OCI-LY3 (cell line): ENCODE results near the gene ZNF354B.

Source experiments
- H2AFZ ChIP-seq: fragments of 200-600, 300-600 bp; shearing (Covaris generic); 2 replicates; pipeline ENCODE4 v1.6.0; 2014; ENCODE audit warnings: antibody characterized with exemption, low read depth, low read length
- H3K27ac ChIP-seq: fragments of 200-600, 300-600 bp; sonication (generic); 2 replicates; pipeline ENCODE4 v1.5.1; 2014; ENCODE audit warnings: mild to moderate bottlenecking, low read length, moderate library complexity, mixed read lengths
- H3K27me3 ChIP-seq: fragments of 200-600, 300-600 bp; sonication (generic); 2 replicates; pipeline ENCODE4 v1.6.1; 2014; ENCODE audit warnings: low read depth, low read length, mixed read lengths
- H3K36me3 ChIP-seq: fragments of 200-600, 300-600 bp; sonication (generic); replicated peaks from 2 replicates; pipeline ENCODE3; 2014; ENCODE audit warnings: low read depth, low read length, mixed read lengths
- H3K4me1 ChIP-seq: fragments of 300-600, 200-600 bp; sonication (generic); 2 replicates; pipeline ENCODE4 v1.6.1; 2014; ENCODE audit warnings: low read length, mixed read lengths
- H3K4me2 ChIP-seq: fragments of 200-600, 300-600 bp; sonication (generic); 2 replicates; pipeline ENCODE4 v1.6.1; 2014; ENCODE audit warnings: low read length, mixed read lengths
- H3K4me3 ChIP-seq: fragments of 300-600, 200-600 bp; sonication (generic); 2 replicates; pipeline ENCODE4 v1.5.1; 2014; ENCODE audit warnings: antibody characterized with exemption, mild to moderate bottlenecking, low read length, moderate library complexity
- H3K79me2 ChIP-seq: fragments of 300-600, 200-600 bp; shearing (Covaris generic); 2 replicates; pipeline ENCODE4 v1.6.1; 2014; ENCODE audit warnings: mild to moderate bottlenecking, low read length, mixed read lengths
- H3K9ac ChIP-seq: fragments of 300-600, 200-600 bp; shearing (Covaris generic); 2 replicates; pipeline ENCODE4 v1.6.0; 2014; ENCODE audit warnings: mild to moderate bottlenecking, low read length, moderate library complexity
- H3K9me3 ChIP-seq: fragments of 200-600, 300-600 bp; shearing (Covaris generic); 2 replicates; pipeline ENCODE4 v1.6.1; 2014; ENCODE audit warnings: low read length, mixed read lengths; ENCODE audit not compliant: insufficient read depth
- H4K20me1 ChIP-seq: fragments of 200-600, 300-600 bp; sonication (generic); 2 replicates; pipeline ENCODE4 v1.6.1; 2016; ENCODE audit warnings: low read length, mixed read lengths; ENCODE audit not compliant: insufficient read depth
- CTCF ChIP-seq: fragments of 200-600, 300-600 bp; sonication (generic); IDR thresholded peaks from 2 replicates; pipeline ENCODE4 v1.5.1; 2014; ENCODE audit warnings: antibody characterized with exemption, low read length, low read depth
- EZH2phosphoT487 ChIP-seq: fragments of 200-600 bp; shearing (Covaris generic); IDR thresholded peaks from 2 replicates; pipeline ENCODE4 v1.6.1; 2018; ENCODE audit warnings: antibody characterized with exemption, mixed run types, low read depth

ZNF354B gene

GRCh38 chr5:178931846-178932760, 72.3 kb downstream of the ZNF354B start:
- H2AFZ ChIP-seq, result no peak overlapping the region
- H3K4me1 ChIP-seq, result no peaks in the 10 kb centered on the region
- H3K27ac ChIP-seq, result no peak overlapping the region
- peaks cover 31% of the 10 kb centered on the region for H3K9me3 ChIP-seq
- no peaks in the 10 kb centered on the region for H3K27me3 ChIP-seq
- no peaks in the 10 kb centered on the region for H4K20me1 ChIP-seq
- H3K4me3 ChIP-seq, result no peak overlapping the region
- no peak overlapping the region for H3K4me2 ChIP-seq
- TF ChIP-seq CTCF, result no peak
- no peak for TF ChIP-seq EZH2phosphoT487
- H3K9ac ChIP-seq, result no peak overlapping the region
- H3K79me2 ChIP-seq, result no peaks in the 10 kb centered on the region
- no peaks in the 10 kb centered on the region for H3K36me3 ChIP-seq
